Kidney epithelial cell (primary cell): ENCODE data around the gene KIDINS220. TPM values are rescaled to one million over a fixed set of nuclear protein-coding genes. Genes with fewer than 3 reads are reported as not detected.

ENCODE experiments used
- DNase-seq: peaks from one replicate; pipeline ENCODE4 v3.0.0-alpha.2; 2010; ENCODE audit warnings: low read depth
- H3K27me3 ChIP-seq: 2 replicates; pipeline ENCODE4 v1.6.0; 2011; ENCODE audit warnings: low read length; ENCODE audit not compliant: control insufficient read depth, insufficient read depth
- H3K36me3 ChIP-seq: 2 replicates; pipeline ENCODE4 v1.5.1; 2011; ENCODE audit warnings: low read length; ENCODE audit not compliant: control insufficient read depth, insufficient read depth
- H3K4me3 ChIP-seq: 2 replicates; pipeline ENCODE4 v1.5.1; 2011; ENCODE audit warnings: low read depth, mild to moderate bottlenecking, control low read depth, low read length
- total RNA-seq: library from RNA; depleted of rRNA; stranded (reverse); fragments of >200 nt; gene quantifications from 2 replicates; pipeline ENCODE4 v1.2.3, GENCODE V29; 2015
- TF ChIP-seq, protein P1 (sequence below): IDR thresholded peaks from 2 replicates; pipeline ENCODE4 v1.5.1; 2011; ENCODE audit warnings: mild to moderate bottlenecking, moderate library complexity, low read length, control low read depth, inconsistent platforms; ENCODE audit not compliant: insufficient read depth, poor library complexity, severe bottlenecking

Gene KIDINS220
- 45.1 and 49.1 TPM in 2 replicates for total RNA-seq

- TF ChIP-seq, protein P1, sequence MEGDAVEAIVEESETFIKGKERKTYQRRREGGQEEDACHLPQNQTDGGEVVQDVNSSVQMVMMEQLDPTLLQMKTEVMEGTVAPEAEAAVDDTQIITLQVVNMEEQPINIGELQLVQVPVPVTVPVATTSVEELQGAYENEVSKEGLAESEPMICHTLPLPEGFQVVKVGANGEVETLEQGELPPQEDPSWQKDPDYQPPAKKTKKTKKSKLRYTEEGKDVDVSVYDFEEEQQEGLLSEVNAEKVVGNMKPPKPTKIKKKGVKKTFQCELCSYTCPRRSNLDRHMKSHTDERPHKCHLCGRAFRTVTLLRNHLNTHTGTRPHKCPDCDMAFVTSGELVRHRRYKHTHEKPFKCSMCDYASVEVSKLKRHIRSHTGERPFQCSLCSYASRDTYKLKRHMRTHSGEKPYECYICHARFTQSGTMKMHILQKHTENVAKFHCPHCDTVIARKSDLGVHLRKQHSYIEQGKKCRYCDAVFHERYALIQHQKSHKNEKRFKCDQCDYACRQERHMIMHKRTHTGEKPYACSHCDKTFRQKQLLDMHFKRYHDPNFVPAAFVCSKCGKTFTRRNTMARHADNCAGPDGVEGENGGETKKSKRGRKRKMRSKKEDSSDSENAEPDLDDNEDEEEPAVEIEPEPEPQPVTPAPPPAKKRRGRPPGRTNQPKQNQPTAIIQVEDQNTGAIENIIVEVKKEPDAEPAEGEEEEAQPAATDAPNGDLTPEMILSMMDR, result no peak
- H3K36me3 ChIP-seq, result no peaks in the 10 kb centered on the region
- DNase-seq, result no peak
- H3K27me3 ChIP-seq, result no peaks in the 10 kb centered on the region
- H3K4me3 ChIP-seq, result peak within 1 kb of the TSS; percentile 99
Observed at GRCh38 chr2:8836971-8837794, at the start of gene KIDINS220. KIDINS220 (minus strand) TSS chr2:8837613; CDS start chr2:8827093, 10,520 bp downstream.

- TF ChIP-seq, protein P1, result no peak
Observed at GRCh38 chr2:8886876-8887275, 49.5 kb upstream of the KIDINS220 start.

DNA sequence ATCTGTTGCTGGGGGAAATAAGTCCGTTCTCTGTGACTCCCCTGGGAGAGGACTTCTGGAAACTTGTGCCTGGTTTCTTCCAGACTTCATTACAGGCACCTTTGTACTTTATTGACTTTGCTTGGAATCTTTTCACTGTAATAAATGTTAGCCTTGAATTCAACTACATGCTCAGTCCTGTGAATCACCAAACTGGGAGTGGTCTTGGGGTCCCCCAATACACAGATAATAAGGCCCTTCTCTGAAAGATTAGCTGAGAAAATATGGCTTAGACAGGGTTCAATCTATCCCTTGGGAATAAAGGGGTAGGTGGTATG is 48.7 kb upstream of the KIDINS220 start:
- TF ChIP-seq, protein P1, result no peak
- Histone ChIP-seq H3K27me3 (no peaks in the 10 kb centered on the region), H3K36me3 (no peaks in the 10 kb centered on the region), H3K4me3 (no peak overlapping the region)
- DNase-seq, result no peak

More at GRCh38 chr2:8886876-8887275, 49.5 kb upstream of the KIDINS220 start:
- Histone ChIP-seq H3K36me3 (no peaks in the 10 kb centered on the region), H3K4me3 (no peak overlapping the region), H3K27me3 (no peaks in the 10 kb centered on the region)
- DNase-seq, result peak; percentile 16

GRCh38 chr2:8885449-8886201 is 48.2 kb upstream of the KIDINS220 start:
- TF ChIP-seq, protein P1, result no peak
- no peaks in the 10 kb centered on the region for H3K27me3 ChIP-seq
- no peak for DNase-seq

GRCh38 chr2:8884812-8885211 is 47.4 kb upstream of the KIDINS220 start:
- Histone ChIP-seq H3K36me3 (peaks cover 2% of the 10 kb centered on the region), H3K27me3 (no peaks in the 10 kb centered on the region), H3K4me3 (no peak overlapping the region)
- TF ChIP-seq, protein P1, result no peak
- DNase-seq, result no peak

More at GRCh38 chr2:8885449-8886201, 48.2 kb upstream of the KIDINS220 start:
- Histone ChIP-seq H3K36me3 (peaks cover 2% of the 10 kb centered on the region), H3K4me3 (no peak overlapping the region)

DNA sequence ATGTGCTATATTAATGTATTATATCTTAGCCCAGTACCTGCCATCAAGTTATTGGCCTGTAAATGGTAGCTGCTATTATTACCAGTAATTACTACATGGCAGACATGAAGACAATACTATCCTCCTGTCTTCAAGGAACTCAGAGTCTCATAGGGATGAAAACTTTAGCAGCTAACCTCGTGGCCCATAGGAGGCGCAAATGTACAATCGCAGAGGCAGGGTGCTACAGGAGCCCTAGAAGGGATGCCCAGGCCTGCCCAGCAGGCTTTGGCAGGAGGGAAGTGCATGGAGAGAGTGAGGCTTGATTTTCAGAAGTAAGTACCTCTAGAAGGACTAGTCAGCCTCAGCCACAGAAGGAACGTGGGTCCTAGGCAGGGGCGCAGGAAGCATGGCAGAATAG is 44.7 kb upstream of the KIDINS220 start:
- Histone ChIP-seq H3K27me3 (no peaks in the 10 kb centered on the region), H3K36me3 (peaks cover 2% of the 10 kb centered on the region), H3K4me3 (no peak overlapping the region)
- no peak for DNase-seq
- TF ChIP-seq, protein P1, result peak; percentile 30
